Measurements from ENCODE around the gene SRXN1.

SRXN1 gene

GRCh38 chr20:607476-607875, 45.5 kb downstream of the SRXN1 start:
- DNase-seq (ENCODE audit: low spot score) = no peak

DNA sequence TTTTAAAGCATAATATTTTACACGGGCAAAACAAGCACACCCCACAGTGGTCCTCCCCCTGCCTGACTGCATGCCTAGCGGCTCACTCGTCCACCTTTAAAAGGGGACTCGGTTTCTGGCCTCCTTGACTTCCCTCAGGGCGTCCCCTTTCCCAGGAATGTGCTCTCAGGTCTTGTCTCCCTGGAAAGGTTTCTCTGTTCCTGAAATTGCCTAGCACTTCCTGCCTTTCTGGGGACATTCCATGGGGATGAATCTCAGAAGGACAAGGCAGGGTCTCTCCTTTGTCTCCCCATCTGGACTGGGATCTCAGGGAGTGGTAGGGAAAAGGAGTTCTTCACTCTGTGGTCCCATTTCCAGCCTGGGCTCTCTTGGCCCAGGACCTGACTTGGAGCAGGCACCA, 47.8 kb downstream of the SRXN1 start:
- no peak for DNase-seq (ENCODE audit: low spot score)

DNA sequence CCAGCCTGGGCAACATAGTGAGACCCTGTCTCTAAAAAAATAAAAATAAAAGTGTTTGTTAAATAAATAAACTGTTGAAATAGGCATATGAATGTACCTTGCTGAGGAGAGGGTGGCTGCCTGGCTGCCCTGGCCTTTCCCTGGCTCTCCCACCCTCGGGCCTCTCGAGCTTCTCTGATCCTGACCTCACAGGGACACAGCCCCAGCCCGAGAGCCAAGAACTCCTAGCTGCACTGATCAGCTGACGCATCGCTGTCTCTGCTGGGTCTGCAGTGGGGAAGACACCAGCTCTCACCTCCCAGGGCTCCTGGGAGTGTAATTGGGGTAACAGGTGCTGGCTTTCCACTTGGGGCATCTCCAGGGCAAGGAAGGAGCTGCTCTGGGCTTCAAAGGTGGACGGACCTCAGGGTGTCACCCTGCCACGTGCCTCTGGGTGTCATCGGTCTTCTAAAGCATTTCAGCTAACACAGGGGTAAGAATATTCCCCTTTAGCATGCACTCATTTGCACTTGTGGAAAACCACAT, 49.8 kb downstream of the SRXN1 start:
- no peak for DNase-seq (ENCODE audit: low spot score)

GRCh38 chr20:602111-602970, 50.7 kb downstream of the SRXN1 start:
- no peak for DNase-seq (ENCODE audit: low spot score)

DNA sequence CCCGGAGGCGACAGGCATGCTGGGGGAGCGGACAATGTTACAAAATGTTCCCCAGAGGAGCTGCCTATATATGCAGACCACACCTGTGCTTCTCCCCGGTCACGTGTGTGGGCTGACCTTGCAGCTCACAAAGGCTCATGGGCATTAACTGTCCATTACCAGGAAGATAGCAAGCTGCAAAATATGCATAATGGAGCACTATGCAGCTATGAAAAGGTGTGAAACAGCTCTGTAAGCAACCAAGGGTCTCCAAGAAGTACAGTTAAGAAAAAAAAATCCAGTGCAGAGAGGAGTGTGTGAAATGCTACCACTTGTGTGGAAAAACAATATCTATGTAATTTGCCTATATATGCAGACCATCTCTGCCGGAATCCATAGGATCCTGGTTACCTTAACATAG, 52.3 kb downstream of the SRXN1 start:
- no peak for DNase-seq (ENCODE audit: low spot score)

DNA sequence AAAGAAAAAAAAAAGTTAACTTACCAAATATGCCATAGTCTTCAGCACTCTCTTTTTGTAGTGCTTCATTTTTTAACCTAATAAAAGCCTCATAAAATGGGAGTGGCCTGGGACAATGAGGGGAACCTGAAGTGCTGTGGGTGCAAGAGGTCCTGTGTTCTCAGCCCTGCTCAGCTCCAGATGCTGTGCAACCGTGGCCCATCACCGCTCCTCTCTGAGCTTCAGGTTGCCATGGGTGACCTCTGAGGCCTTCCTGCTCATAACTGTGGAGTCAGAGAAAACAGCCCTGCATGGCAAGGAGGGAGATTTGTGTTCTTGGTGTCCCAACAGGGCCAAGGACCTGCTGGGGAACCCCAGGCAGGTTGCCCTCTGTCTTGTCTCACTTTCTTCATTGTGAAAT, 52.9 kb downstream of the SRXN1 start:
- no peak for DNase-seq (ENCODE audit: low spot score)

- DNase-seq (ENCODE audit: low spot score) = no peak
Observed at GRCh38 chr20:598133-598850, 54.7 kb downstream of the SRXN1 start.

GRCh38 chr20:597560-597959, 55.4 kb downstream of the SRXN1 start:
- no peak for DNase-seq (ENCODE audit: low spot score)
